Mucosa of gallbladder (tissue), 1 donor: ENCODE results near the gene HSD17B1. TPM values are rescaled to one million over a fixed set of nuclear protein-coding genes. Genes with fewer than 3 reads are reported as not detected.

ENCODE experiments used
- DNase-seq: peaks from one replicate; pipeline ENCODE4 v3.0.0-alpha.2; 2020; ENCODE audit warnings: low spot score
- total RNA-seq: library from RNA; stranded (reverse); gene quantifications from one replicate; pipeline ENCODE4 v1.2.1, GENCODE V29; 2021
- donor health status: DM: no; HTN: no; CAD: no.

Gene HSD17B1
- total RNA-seq, 1 donor from 2014 or later: 2.4 TPM

DNA sequence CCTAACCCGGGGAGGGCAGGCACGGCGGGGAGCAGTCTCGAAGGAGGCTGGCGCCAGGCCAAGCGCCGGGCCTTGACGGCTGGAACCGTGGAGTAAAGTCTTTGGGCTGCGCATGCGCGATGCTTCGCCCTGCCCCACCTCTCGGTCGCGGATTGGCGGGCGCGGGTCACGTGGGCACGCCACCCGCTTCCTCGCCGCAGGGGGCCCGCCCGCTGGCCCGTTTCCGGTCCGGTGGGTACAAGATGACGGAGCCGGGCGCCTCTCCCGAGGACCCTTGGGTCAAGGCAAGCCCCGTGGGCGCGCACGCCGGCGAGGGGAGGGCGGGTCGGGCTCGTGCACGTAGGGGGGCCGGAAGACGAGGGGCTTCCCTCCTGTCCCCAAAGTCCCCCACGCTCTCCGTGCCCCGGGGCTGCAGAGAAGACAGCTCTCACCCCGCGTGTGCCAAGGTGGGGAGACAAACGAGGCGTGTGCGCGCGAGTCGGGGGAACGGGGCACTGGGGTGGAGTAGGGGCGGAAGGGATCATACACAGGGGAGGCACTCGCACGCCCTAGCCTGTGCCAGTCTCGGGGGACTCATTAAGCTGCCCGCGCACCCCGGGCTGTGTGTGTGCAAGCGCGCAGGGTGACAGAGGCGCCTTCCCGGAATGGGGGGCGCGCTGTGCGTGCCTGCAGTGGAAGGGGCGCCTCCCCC, 14.3 kb downstream of the HSD17B1 start, which contains the start of gene MLX:
Gene MLX, plus strand, starts transcription at position 218 of the 691 bp plus-strand sequence. Its CDS starts 25 bp downstream, at position 243.
- DNase-seq: peak; percentile 95

DNA sequence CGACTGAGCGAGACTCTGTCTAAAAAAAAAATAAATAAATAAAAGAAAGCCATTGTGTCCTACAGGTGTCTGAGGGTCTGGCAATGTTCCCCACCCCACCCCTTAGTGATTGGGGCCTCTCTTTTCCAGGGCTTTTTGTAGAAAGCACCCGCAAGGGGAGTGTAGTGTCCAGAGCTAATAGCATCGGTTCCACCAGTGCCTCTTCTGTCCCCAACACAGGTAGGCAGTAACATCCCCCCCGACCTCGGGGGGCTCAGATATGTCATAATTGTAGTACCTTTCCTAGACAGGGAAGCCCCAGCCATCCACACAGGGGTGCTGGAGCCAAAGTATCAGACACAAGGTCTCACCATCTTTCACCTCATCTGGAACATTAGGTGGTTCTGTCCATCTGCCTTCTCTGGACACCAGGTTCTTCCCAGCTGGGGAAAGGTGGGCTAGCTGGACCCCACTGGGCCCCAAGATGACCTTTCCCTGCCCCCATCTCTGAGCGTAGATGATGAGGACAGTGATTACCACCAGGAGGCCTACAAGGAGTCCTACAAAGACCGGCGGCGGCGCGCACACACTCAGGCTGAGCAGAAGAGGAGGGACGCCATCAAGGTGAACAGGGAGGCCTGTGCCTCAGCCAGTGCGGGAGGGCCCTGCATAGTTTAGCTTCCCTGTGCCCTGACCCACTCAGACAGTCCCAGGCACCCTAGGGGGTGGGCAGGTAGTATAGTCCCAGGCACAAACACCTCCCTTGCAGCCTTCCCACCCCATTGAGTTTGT, 15.8 kb downstream of the HSD17B1 start:
- no peak for DNase-seq

DNA sequence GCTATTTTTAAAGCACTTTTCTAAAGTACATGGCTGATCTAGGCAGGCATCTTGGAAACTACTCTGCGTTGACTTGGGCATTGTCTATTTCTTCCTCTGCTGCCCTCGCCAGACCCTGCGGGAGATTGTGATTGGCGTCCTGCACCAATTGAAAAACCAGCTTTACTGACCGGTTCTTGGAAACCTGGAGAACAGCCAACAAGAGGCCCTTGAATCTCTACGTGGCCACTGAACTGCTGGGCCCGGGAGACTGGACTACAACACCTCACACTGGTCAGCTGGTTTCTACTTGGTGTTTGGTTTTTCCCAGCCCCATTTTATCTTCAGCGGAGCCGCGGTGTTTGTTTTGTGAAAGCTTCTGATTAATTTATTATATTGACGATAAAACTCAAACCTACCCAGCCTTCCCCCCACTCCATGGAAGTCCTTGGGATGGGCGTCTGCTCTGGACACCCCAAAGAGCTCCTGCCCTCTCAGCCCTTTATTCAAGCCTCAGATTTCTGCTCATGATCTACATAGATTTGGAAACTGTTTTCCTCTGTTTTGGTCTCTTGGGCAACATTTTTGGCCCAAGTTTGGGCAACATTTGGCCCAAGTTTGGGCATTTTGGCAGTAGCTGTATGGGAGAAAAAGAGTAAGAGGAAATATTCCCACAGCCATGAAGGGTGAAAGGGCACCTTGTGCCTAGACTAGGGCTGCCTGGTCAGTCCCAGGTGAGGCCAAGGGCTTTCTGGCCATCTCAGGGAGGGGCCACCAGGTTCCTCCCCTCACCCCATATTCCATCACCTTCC, 18.9 kb downstream of the HSD17B1 start:
- DNase-seq: no peak

DNA sequence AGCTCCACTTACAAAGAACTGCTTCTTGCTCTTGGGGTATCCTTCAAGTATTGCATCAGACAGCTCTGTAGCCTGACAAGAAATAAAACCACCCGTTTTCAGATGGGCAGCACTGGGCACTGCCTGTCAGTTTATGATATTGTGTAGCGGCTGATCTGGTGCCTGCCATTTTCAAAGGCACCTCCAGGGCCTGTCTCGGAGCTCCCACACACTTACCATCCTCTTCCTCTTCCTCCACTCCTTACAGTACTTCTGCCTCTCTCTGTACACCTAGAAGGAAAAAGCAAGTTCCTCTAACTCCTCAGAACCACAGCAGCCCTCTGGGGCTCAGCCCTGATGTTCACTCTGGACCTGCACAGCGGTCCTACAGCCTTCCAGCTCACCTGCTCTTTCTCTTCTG, 20.4 kb downstream of the HSD17B1 start:
- no peak for DNase-seq

DNA sequence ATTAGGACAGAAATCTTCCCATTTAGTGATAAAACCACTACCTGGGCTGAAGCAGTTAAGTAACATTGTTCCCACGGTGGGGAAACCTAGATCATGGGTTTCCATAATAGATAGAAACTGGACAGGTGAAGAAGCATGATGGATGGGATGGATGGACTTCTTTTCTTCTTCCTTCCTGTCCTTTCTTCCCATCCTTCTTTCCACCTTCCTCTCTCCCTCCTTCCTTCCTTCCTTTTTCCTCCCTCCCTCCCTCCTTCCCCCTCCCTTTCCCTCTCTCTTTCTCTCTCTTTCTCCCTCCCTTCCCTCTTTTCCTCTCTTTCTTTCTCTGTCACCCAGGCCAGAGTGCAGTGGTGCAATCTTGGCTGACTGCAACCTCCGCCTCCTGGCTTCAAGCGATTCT, 21.7 kb downstream of the HSD17B1 start:
- no peak for DNase-seq

DNA sequence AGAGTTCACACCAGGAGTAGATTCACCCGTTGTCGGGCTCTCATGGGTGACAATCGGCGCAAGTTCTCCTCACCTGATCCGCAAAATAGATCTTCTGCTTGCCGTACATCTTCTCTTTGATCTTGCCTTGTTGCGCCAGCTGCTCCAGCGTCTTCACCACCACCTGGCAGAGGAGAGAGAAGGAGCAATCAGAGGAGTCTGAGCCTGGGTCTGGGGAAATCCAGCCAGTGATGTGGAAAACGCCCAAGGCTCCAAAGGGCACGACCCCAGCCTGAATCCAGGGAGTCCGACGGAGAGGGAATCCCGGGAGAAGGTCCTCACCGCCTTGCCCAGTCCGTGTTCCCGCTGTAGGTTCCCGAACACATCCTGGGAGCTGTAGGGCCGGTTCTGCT, 24.4 kb downstream of the HSD17B1 start:
- DNase-seq: no peak

DNA sequence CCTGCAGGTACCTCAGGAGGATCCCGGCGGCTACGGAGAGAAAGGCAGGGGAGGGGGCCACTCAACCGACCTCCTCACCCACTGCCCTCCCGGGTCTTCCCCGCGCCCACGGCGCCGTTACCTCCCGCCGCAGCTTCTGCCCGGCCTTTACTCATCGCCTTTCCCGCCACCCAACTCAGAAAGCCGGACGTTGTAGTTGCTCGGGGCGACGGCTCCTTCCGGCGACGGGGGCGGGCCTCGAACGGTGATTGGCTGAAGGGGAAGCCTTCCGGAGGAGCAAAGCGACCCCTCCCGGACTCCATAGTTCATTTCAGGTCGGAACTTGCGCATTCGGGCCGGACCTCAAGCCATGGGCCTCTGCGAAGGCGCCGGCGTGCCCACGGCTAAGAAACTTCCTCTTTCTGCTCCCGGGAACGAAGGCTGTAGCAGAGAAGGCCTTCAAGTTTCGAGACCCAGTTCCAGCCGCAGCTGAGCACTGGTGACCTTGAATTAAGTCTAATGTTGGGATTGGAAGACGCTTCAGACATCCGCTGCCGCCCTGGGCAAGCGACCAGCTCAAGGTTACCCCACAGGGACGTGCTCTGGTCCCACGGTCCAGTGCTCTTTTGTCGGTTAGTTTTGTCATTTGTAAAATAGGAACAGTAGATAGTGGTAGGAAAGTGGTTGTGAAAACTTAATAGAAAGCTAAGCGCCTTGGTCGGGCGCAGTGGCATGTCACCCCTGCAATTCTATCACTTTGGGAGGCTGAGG, 25.0 kb downstream of the HSD17B1 start, which contains the start of gene PSMC3IP:
Gene PSMC3IP, minus strand, starts transcription at position 198 of the 750 bp plus-strand sequence. Its CDS starts 43 bp downstream, at position 155.
- DNase-seq: peak; percentile 96

DNA sequence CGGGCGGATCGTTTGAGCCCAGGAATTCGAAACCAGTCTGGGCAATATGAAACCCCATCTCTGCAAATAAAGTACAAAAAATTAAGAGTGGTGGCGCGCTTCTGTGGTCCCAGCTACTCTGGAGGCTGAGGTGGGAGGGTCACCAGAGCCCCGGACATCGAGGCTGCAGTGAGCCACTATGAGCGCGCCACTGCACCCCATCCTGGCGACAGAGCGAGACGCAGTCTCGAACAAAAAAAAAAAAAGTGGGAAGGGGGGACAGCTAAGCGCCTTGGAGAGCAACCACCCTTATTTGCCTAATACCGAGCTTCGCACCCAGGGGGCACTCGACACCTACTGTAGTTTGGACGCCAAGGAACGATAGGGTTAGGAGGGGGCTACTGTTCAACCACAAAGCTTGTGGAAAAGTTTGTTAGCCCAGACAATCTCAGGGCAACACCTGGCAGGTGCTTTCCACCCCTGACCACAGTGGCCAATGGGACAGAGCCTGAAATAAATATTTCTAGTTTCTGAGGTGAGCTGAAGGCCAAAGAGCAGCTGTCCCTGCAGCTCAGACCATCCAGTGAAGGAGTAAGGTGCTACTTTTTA, 25.7 kb downstream of the HSD17B1 start:
- DNase-seq: peak; percentile 72

DNA sequence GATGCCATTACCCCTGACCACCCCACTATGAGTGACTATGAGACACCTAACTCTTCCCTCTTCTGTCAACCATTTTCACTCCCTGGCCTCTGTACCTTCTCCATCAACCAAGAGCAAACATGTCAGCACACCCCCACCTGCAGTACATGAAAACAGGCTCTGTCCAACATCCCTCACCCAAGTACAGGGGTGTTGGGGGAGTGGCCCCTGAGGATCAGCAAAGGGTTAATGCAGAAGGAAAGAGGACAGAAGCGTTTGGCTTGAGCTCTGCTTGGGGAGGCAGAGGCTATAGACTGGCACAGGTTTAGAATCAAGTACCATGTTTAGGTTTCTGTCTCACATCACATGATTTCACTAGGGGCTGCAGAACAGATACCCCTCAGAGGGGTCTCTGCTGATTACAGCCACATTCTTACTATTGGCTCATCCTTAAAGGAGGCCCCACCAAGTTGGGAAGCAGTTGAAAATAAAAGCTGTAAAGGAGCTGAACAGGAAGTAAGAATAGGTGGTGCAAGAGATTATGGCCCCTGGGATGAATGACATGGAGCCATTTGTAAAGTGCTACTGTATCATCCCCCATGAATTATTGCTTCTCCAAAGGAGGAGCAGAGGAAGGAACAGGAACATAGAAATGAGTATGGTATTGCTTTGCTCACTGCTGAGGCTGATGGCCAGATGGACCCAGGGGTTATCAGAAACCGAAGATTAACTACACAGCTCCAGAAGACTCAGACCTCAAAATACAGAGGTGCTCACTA, 27.2 kb downstream of the HSD17B1 start:
- no peak for DNase-seq

DNA sequence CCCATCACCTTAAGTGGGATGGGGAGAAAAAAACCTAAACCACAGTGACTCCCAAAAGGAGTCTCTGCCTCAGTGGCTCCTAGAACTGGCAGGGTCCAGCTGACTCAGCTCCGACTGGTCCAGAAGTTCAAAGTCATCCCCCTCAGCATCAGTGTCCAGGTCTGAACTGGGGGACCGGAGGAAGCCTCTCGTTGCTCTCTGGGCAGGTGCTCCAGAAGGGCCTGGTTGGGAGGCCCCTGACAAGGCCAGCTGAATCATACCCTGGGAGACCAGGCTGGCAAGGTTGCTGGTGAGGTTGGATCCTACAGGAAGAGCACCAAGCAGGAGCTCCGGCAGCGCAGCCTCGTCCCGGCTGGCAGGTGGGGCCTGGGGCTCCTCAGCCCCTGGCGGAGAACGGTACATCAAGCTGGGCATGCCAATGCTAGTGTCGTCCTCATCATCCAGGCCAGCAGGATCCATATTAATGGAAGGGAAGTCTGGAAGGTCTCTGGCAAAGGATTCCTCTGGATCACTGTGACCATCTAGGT, 29.1 kb downstream of the HSD17B1 start:
- no peak for DNase-seq

DNA sequence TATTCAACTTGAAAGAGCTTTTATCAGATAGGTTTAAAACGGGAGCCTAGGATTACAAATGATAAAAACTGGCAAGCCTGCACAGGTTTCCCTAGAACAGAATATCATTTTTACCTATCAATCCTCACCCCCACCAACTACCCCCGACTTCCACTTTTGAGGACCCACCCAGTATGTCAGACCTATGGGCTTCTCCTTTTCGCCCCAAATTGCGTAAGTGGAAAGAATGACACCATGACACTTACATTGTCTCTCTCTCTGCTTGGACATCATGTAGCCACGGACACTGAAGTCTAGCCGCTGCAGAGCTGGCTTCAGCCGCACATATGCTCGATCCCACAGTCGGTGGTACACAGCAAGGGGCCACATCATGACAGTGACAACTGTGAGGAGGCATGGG, 32.2 kb downstream of the HSD17B1 start:
- DNase-seq: no peak

DNA sequence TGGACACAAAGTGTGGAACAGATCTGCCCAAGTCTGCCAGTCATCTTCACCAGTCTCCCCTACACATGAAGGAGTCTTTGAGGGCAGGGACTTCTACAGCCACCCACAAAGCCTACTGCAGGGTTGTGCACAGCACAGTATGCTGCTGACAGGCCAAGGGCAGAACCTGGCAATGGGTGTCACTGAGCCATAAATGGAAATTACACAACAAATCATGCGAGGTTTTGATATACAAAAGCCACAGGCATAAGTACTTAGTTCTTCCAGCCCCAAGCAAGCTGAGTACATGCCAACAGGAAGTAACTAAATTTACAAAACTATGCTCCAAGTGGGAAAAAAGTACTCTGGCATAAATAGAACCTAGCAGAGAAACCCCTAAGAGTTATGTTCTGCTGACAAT, 32.6 kb downstream of the HSD17B1 start:
- DNase-seq: no peak

DNA sequence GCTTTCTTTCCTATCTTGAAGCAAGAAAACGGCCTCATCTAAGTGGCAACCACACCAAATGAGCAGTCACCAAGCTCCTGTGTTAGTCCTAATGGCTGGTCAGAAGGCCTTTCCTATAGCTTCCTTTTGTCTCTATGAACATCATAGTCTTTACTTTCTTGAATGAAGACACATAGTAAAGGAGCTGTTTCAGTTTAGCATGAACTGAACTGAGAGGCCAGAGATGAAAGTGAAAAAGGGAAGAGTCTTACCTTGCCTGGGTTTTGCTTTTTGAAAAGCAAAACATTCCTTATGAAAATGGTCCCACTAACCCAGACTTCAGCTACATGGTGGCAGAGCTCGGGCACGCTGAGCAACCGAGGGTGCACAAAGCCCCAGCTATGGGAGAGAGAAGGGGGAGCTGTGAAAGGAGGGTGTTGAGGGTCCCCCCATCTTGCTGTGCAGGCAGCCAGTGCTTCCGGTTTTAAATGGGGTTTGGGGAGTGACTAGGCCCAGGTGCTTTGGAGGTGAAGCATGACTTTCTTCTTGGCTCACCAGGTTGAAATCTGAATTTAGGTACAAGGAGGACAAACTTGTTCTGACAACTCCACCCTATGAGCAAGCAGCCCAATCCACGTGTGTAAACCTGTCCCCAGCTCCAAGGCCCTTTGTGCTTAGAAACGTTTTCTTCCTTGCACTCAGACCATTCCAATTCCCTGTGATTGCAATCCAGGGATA, 33.9 kb downstream of the HSD17B1 start:
- no peak for DNase-seq

DNA sequence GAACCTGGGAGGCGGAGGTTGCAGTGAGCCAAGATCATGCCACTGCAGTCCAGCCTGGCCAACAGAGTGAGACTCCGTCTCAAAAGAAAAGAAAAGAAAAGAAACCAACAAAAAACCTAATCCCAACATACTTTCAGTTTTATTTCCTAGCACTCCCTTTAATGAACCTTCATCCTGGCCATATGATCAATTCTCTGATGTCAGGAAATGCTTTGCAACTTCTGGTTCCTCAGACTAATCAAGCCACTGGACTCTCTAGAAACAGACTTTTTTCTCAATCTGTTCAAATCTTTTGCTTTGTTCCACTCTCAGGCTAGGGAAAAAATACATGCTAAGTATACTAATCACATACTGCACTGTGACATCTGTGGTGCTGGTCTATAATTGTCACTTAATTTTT, 38.2 kb downstream of the HSD17B1 start:
- no peak for DNase-seq

DNA sequence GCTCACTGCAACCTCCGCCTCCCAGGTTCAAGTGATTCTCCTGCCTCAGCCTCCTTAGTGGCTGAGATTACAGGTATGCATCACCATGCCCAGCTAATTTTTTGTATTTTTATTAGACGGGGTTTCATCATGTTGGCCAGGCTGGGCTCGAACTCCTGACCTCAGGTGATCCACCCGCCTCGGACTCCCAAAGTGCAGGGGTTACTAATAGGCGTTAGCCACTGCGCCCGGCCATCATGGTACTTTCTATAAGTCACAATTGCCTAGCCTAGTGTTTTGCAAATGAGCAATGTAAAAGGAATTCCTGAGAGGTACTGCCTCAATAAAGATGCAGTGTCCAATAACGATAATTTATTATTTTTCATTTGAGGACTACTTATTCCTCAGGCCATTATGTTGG, 38.7 kb downstream of the HSD17B1 start:
- DNase-seq: no peak

DNA sequence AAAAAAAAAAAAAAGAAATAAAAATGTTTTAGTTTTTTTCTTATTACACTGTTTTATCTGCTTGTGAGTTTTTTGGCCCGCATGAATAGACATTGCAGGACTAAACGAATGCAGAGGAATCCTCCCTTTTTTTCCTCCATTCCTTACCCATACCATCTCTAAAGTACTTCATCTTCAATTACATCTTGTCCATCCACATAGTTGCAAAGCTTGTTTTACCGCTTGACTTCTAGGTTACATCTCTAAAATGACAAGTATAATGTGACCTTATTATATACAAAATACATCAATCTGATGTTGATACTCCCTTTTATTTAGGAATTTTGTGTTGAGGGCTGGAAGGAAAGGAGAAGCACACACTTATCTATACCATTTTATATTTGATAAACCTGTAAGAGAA, 43.7 kb downstream of the HSD17B1 start:
- DNase-seq: no peak

DNA sequence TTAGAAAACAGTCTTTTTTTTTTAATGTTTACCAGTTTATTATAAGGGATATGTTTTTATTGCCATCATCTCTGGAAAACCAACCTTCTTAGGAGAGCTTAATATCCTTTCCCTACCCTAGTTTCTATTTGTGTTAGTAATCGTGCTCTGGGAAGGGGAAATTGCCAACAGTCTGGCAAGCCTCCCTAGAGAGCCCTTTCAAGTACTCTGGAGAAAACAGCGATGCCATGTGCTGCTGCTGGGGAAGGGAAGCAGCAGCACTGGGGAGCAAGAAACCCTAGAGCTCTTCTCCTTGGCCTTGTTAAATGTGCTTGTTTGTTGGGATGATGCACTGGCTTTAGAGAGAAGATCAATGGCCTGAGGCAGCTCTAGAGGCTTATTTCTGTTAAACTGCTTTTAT, 46.2 kb downstream of the HSD17B1 start:
- no peak for DNase-seq

DNA sequence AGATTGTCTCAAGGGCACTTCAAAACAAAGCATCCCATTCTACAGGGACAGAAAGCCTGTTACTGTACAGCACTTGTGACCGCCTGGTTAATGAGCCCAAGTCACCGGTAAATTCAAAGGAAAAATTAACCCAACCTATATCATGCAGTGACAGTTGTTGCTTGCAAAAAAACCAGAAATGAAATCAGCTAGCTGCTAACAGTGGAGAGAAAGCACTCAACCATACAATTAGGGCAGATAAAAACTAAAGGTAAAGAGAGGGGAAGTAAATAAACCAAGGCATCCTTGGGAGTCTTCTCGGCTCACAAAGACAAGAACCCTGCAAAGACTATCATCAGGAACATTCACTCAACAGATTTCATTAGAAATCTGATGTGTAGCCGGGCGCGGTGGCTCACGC, 50.6 kb downstream of the HSD17B1 start:
- DNase-seq: no peak
